ENCODE data around the gene UIMC1.

DNA sequence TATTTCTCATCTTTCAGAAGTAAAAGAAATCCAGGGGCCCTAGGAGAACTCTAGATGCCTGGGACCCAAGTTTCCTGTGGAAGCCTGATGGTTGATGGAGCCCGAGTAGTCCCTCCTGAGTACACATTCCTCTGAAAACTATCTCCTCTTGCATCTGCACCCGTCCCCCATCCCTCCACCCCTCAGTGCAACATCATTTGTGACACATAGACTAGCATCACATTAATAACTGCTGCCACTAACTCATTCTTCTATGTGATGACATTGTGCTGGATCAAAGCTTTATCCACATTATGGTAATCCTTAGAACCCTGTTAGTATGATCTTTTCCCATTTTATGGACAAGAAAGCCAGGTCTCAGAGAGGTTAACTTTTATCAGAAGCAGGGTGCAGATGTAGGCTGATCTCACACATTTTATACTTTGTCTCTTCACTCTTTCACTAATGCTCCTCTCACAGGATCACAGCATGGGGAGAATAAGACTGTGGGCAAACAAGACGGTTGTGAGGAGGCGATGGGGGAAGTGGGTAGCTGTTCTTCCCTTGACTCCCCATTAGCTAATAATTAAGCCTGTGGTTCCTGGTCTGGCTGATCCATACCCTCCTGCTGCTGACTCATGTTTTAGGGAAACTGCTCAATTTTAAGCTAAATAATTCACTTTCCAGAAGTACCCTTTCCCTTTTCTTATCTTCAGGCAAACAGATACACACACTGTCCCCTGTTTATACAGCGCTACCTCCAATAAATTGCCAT, 103.5 kb downstream of the UIMC1 start:
- TF ChIP-seq, protein P1, sequence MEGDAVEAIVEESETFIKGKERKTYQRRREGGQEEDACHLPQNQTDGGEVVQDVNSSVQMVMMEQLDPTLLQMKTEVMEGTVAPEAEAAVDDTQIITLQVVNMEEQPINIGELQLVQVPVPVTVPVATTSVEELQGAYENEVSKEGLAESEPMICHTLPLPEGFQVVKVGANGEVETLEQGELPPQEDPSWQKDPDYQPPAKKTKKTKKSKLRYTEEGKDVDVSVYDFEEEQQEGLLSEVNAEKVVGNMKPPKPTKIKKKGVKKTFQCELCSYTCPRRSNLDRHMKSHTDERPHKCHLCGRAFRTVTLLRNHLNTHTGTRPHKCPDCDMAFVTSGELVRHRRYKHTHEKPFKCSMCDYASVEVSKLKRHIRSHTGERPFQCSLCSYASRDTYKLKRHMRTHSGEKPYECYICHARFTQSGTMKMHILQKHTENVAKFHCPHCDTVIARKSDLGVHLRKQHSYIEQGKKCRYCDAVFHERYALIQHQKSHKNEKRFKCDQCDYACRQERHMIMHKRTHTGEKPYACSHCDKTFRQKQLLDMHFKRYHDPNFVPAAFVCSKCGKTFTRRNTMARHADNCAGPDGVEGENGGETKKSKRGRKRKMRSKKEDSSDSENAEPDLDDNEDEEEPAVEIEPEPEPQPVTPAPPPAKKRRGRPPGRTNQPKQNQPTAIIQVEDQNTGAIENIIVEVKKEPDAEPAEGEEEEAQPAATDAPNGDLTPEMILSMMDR (IDR thresholded peaks at IDR 0.05; ENCODE audit: insufficient read depth, low read depth, low read length) = no peak
- no peak for TF ChIP-seq EZH2 (IDR thresholded peaks at IDR 0.05; ENCODE audit: insufficient read depth, low read length)
